Measurements from ENCODE around the gene USH1G. TPM values are rescaled to one million over a fixed set of nuclear protein-coding genes. Genes with fewer than 3 reads are reported as not detected.

USH1G gene
- total and polyA plus RNA-seq, 2 of the 13 experiments (the other 11 are each of a cell fraction or from before 2014, with no cell fraction given), result 0.04 TPM; not detected in 1

DNA sequence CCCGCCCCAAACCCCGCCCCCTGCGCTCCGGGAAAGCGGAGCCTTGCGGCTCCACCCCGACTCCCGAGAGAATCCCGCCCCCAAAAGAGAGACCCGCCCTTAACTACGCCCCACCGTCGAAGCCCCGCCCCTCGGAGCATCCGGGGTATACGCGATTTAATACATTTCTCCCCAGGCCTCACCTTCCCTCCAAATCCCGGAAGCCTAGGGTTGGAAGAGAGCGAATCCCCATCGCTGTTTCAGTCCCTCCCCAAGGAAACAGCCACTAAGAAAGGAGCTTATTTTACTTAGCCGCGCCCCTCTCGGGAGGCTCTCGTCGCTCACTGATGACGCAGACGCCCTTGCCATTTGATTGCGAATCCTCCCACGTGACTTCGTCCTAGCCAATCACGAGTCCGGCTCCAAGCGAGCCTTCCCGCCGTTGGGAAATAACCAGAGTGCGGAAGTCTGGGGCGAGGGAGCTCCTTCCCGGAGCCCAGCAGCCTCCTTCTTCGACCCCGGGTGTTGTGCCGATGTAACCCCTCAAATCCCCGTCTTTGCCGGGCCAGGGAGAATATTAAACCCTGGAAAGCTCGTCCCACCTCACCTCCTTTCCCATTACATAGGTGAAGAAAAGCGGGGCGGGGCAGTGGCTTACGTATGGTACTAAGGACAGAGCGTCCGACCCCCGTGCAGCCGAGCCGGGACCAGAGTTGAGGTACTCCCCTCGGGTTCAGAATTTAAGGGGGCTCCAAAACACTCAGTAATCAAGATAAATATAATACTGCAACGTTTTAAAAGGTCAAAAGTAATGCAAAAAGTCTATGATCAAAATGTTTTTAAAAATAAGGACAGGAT, 49.8 kb downstream of the USH1G start (continued):
- TF ChIP-seq, protein P1, sequence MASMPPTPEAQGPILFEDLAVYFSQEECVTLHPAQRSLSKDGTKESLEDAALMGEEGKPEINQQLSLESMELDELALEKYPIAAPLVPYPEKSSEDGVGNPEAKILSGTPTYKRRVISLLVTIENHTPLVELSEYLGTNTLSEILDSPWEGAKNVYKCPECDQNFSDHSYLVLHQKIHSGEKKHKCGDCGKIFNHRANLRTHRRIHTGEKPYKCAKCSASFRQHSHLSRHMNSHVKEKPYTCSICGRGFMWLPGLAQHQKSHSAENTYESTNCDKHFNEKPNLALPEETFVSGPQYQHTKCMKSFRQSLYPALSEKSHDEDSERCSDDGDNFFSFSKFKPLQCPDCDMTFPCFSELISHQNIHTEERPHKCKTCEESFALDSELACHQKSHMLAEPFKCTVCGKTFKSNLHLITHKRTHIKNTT (CRISPR knock-in tag; IDR thresholded peaks at IDR 0.05), result no peak
- TF ChIP-seq ELF3 (CRISPR knock-in tag; IDR thresholded peaks at IDR 0.05) (peak; percentile 88), CHD4 (IDR thresholded peaks at IDR 0.05; ENCODE audit: borderline replicate concordance, low read length) (no peak; the same call in 1 of the 2 replicates), PLRG1 (conservative IDR thresholded peaks at IDR 0.05) (no peak), SETDB1 (CRISPR knock-in tag; IDR thresholded peaks at IDR 0.05; ENCODE audit: borderline replicate concordance) (no peak), HDAC6 (IDR thresholded peaks at IDR 0.05; ENCODE audit: low read depth, low read length) (no peak), CEBPB (IDR thresholded peaks at IDR 0.05; ENCODE audit: borderline replicate concordance, low read depth, low read length) (peak; percentile 93), NFKBIZ (CRISPR knock-in tag; IDR thresholded peaks at IDR 0.05) (no peak), IKZF4 (CRISPR knock-in tag; IDR thresholded peaks at IDR 0.05; ENCODE audit: borderline replicate concordance, low read depth, not compliant biosample characterization) (no peak), PITX1 (CRISPR knock-in tag; IDR thresholded peaks at IDR 0.05) (no peak; the same call in none of the 2 replicates), ZBTB3 (CRISPR knock-in tag; IDR thresholded peaks at IDR 0.05; ENCODE audit: borderline replicate concordance, low read depth) (no peak), FOSL2 (CRISPR knock-in tag; IDR thresholded peaks at IDR 0.05) (peak; percentile 58), ZC3H13 (CRISPR knock-in tag; IDR thresholded peaks at IDR 0.05) (no peak; the same call in 1 of the 2 replicates), ISX (CRISPR knock-in tag; conservative IDR thresholded peaks at IDR 0.05) (no peak), ZFP1 (CRISPR knock-in tag; IDR thresholded peaks at IDR 0.05) (no peak), ZNF891 (CRISPR knock-in tag; IDR thresholded peaks at IDR 0.05) (no peak), RXRB (CRISPR knock-in tag; IDR thresholded peaks at IDR 0.05; ENCODE audit: borderline replicate concordance) (0 out of 2 replicates have a peak, but pooled peaks have one; percentile 45), ISL2 (CRISPR knock-in tag; IDR thresholded peaks at IDR 0.05) (peak; percentile 37), HIVEP1 (CRISPR knock-in tag; IDR thresholded peaks at IDR 0.05) (no peak)
- TF ChIP-seq, protein P2, sequence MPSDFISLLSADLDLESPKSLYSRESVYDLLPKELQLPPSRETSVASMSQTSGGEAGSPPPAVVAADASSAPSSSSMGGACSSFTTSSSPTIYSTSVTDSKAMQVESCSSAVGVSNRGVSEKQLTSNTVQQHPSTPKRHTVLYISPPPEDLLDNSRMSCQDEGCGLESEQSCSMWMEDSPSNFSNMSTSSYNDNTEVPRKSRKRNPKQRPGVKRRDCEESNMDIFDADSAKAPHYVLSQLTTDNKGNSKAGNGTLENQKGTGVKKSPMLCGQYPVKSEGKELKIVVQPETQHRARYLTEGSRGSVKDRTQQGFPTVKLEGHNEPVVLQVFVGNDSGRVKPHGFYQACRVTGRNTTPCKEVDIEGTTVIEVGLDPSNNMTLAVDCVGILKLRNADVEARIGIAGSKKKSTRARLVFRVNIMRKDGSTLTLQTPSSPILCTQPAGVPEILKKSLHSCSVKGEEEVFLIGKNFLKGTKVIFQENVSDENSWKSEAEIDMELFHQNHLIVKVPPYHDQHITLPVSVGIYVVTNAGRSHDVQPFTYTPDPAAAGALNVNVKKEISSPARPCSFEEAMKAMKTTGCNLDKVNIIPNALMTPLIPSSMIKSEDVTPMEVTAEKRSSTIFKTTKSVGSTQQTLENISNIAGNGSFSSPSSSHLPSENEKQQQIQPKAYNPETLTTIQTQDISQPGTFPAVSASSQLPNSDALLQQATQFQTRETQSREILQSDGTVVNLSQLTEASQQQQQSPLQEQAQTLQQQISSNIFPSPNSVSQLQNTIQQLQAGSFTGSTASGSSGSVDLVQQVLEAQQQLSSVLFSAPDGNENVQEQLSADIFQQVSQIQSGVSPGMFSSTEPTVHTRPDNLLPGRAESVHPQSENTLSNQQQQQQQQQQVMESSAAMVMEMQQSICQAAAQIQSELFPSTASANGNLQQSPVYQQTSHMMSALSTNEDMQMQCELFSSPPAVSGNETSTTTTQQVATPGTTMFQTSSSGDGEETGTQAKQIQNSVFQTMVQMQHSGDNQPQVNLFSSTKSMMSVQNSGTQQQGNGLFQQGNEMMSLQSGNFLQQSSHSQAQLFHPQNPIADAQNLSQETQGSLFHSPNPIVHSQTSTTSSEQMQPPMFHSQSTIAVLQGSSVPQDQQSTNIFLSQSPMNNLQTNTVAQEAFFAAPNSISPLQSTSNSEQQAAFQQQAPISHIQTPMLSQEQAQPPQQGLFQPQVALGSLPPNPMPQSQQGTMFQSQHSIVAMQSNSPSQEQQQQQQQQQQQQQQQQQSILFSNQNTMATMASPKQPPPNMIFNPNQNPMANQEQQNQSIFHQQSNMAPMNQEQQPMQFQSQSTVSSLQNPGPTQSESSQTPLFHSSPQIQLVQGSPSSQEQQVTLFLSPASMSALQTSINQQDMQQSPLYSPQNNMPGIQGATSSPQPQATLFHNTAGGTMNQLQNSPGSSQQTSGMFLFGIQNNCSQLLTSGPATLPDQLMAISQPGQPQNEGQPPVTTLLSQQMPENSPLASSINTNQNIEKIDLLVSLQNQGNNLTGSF (CRISPR knock-in tag; IDR thresholded peaks at IDR 0.05), result peak; percentile 73; the same call in 1 of the 2 replicates
- TF ChIP-seq, protein P3, sequence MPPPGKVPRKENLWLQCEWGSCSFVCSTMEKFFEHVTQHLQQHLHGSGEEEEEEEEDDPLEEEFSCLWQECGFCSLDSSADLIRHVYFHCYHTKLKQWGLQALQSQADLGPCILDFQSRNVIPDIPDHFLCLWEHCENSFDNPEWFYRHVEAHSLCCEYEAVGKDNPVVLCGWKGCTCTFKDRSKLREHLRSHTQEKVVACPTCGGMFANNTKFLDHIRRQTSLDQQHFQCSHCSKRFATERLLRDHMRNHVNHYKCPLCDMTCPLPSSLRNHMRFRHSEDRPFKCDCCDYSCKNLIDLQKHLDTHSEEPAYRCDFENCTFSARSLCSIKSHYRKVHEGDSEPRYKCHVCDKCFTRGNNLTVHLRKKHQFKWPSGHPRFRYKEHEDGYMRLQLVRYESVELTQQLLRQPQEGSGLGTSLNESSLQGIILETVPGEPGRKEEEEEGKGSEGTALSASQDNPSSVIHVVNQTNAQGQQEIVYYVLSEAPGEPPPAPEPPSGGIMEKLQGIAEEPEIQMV (CRISPR knock-in tag; IDR thresholded peaks at IDR 0.05; ENCODE audit: low read depth), result peak; percentile 76; the same call in 1 of the 2 replicates
- TF ChIP-seq, protein P4, sequence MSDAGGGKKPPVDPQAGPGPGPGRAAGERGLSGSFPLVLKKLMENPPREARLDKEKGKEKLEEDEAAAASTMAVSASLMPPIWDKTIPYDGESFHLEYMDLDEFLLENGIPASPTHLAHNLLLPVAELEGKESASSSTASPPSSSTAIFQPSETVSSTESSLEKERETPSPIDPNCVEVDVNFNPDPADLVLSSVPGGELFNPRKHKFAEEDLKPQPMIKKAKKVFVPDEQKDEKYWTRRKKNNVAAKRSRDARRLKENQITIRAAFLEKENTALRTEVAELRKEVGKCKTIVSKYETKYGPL (CRISPR knock-in tag; IDR thresholded peaks at IDR 0.05), result no peak

Measured in HepG2 (cell line).